Amygdala (tissue), 56 donors: ENCODE data around the gene NAA20.

Experiments used
- DNase-seq, 56 donors: peaks; one replicate each; lab custom pipeline; 2025; lab: John Stamatoyannopoulos, UW

Gene NAA20

DNA sequence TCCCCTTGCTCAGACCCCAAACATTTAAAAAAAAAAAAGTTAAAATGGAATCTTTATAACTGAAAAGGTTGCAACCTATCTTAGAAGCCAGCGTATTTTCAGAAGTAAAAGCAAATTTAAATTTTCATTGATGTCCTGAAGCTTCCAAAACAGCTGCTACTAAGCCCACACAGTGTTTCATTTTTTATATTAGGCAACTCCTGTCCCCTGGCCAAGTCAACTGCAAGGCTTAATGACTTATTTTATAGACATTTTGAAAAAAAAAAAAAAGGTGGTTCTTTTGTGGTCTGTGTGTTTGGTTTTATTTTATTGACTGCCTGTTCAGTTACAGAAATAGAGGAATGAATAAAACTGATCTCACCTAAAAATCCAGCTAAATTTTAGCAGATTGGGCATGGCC is 48.2 kb downstream of the NAA20 start:
- DNase-seq = no peak

DNA sequence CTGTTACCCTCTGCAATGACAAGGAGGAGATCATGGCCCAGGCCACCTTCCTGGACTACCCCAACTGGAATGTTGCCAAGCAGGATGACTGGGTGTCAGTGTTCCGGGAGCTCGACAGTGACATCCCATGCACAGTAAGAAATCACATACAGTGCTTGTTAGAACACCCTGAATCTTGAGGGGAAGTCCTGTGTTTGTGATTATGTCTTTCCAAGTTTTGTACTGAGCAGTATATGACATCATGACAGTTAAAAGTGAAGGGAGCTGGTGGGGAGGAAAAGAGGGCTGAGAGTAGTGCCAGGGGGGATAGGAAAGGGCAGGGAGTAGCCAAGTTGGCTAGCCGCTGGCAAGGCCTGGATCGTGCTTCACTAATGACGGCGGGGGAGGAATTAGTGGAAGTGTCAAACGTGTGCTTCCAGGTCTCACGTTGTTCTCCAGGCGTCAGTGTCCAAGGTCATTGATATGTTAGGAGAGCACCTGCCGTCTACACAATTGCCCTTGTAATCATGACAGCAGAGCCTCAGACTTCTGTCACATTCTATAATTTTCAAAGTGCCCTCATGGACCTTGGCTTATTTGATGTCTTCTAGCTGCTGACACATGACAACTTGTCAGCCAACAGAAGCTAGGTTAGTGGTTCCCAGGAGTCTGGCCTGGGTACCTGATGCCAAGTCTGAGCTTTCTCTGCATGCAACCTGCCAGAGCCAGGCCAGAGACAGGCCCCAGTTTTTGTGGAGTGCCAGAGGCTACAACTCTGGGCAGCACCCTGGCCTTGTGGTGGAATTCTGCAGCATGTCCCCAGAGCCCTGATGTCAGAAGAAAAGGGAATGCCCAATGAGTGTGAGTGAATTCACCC is 53.9 kb downstream of the NAA20 start:
- DNase-seq = no peak

DNA sequence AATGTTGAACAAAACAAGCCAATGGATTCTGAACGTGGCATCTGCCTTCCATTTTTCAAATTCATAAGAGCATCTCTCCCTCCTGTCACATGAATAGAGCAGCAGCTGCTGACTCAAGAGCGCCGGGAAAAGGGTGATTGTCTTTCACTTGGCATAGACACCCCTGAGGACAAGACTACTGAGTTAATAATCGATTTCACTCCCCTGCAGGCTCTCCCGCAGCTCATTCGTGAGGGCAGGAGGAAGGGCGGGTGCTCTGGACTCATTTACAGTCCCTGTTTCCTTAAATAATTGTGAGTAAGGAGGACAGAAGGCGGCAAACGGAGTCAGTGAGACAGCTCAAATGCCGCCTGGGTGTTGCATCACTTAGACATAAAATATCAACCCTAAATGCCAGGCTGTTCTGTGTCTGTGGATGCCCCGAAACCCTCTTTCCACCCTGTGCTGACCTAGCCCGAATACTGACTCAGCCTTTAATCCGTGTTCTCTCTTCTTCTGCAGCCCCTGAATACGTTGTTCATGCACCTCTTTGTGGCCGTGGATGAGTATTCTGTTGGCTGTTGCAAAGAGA is 56.7 kb downstream of the NAA20 start:
- DNase-seq = peak in 8 of 56 donors; percentile 7 to 29 (median 14)

GRCh38 chr20:20075032-20075431 is 57.9 kb downstream of the NAA20 start:
- DNase-seq = no peak

GRCh38 chr20:20076297-20077065 is 59.3 kb downstream of the NAA20 start:
- peak in 53 of 56 donors; percentile 8 to 94 (median 75) for DNase-seq

DNA sequence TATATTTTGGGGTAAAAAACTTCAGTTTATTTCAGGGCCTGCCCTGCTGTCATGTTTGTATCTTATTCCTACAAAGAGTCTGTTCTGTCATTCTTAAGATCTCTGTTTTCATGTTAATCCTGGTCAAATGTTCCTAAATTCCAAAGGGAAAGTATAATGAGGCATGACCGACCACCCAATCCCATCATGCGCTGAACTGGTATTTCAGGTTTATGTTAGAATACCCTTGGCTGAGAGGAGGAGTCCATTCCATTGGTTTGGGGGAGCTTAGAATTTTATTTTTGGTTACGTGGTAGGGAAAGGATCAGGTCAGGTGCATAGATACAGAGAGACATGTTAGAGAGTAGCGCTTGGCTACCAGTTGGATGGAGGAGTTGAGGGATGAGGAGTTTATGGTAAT is 60.9 kb downstream of the NAA20 start:
- no peak for DNase-seq

DNA sequence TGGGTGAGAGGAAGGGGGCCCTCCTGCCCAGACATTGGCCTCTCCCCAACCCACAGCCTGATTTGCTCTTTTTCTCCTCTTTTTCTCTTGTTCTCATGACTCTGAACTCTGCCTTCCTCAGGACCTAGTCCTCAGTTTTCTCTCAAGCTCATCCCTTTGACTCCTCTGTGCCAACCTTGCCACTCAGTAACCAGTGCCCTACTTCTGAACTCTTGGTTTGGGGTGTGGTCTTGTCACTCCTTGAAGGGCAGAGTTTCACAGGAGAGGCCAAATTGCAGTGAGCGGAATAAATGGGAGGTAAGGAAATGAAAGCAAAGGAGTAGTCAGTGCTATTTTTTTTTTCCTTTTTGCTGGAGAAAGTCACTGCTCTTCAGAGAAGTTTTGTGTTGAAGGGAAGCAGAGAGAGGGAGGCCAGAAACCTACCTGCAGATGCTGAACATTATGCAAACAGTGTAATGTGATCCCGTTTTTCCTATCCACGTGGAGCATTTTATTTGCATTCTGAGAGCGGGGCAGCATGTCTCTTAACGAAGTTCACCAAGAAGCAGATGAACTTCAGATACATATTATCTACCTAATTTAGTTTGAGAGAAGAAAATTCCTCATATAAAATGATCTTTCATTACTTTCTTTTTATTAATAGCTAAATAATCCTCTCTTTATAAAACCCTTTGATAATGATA is 62.1 kb downstream of the NAA20 start:
- DNase-seq = no peak
